Heart right ventricle (tissue), 16 donors: ENCODE results near the gene GMPR. TPM values are rescaled to one million over a fixed set of nuclear protein-coding genes. Genes with fewer than 3 reads are reported as not detected.

Experiments used
- ATAC-seq, 8 donors: fragments of 200-7000 bp; cut with Tn5 transposase; one replicate each; pipeline ENCODE4 v1.9.1; 2020; ENCODE audit warnings: mild to moderate bottlenecking in 8 of 8, moderate library complexity in 8 of 8, moderate number of reproducible peaks in 1 of 8
- DNase-seq, 2 donors: peaks; one replicate each; pipeline ENCODE4 v3.0.0-alpha.2; 2020
- H3K27ac ChIP-seq, 10 donors: fragments of 200-600 bp; sonication (generic) in 2 of 10; one replicate each; pipeline versions ENCODE4 v1.5.0 to v1.8.0; 2020 to 2022; ENCODE audit warnings: mild to moderate bottlenecking in 3 of 10
- H3K27me3 ChIP-seq, 7 donors: fragments of 200-600 bp; one replicate each; pipeline ENCODE4 v1.8.0; 2021 to 2022; ENCODE audit warnings: mild to moderate bottlenecking in 2 of 7
- H3K36me3 ChIP-seq, 9 donors: fragments of 200-600 bp; sonication (generic) in 1 of 9; one replicate each; pipeline versions ENCODE4 v1.5.0 to v1.8.0; 2020 to 2022; ENCODE audit warnings: mild to moderate bottlenecking in 2 of 9
- H3K4me1 ChIP-seq, 9 donors: fragments of 200-600 bp; sonication (generic) in 1 of 9; one replicate each; pipeline versions ENCODE4 v1.5.0 to v1.8.0; 2020 to 2022; ENCODE audit warnings: mild to moderate bottlenecking in 4 of 9
- H3K4me3 ChIP-seq, 10 donors: fragments of 200-600 bp; sonication (generic) in 2 of 10; one replicate each; pipeline versions ENCODE4 v1.5.0 to v1.8.0; 2020 to 2022; ENCODE audit warnings: mild to moderate bottlenecking in 7 of 10, moderate library complexity in 2 of 10
- H3K9me3 ChIP-seq, 11 donors: fragments of 200-600 bp in 10 of 11; sonication (generic) in 2 of 11; one replicate each; pipeline versions ENCODE4 v1.5.0 to v1.8.0; 2013 to 2022; ENCODE audit warnings: mild to moderate bottlenecking in 2 of 11, control low read depth in 1 of 11, moderate library complexity in 1 of 11
- WGBS, 2 donors: extraction: QIAGEN DNeasy Blood & Tissue Kit; methylation state at CpG; one replicate each; pipeline ENCODE4 v1.1.7; 2013; ENCODE audit warnings: inconsistent platforms in 1 of 2; 5-methylcytosine and 5-hydroxymethylcytosine counted together
- intact Hi-C, 10 donors: fragments of 100-400 bp; cut with DNase I; formaldehyde crosslinking; loops; one replicate each; pipeline versions ENCODE4 v1.11.1 to v1.14.2; 2022
- polyA plus RNA-seq, 2 donors: library from polyadenylated mRNA; stranded (reverse); fragments of 200-250 nt; gene quantifications; one replicate each; pipeline ENCODE4 v1.2.3, GENCODE V29; 2013
- total RNA-seq, 10 donors: library from RNA; stranded (reverse); fragmentation: NEBNext Ultra II Directional in 3 of 10; extraction: Animal tissue kit (Norgen Biotek cat#: 25700) in 3 of 10; gene quantifications; one replicate each; pipeline versions ENCODE4 v1.2.1 to v1.2.4, GENCODE V29; 2021 to 2023
- TF ChIP-seq, protein P1 (sequence below), 9 donors: fragments of 200-600 bp; sonication (generic) in 2 of 9; IDR thresholded peaks; one replicate each; pipeline versions ENCODE4 v1.5.0 to v1.8.0; 2021 to 2022; ENCODE audit warnings: antibody characterized with exemption in 9 of 9, mild to moderate bottlenecking in 5 of 9, moderate library complexity in 1 of 9
- donor health status: Arrhythmogenic right ventricular cardiomyopathy.
- donor health status: ischemic (EF 13 %, LVEDD 7.1; RV severe dilation, severe dysfunction).
- donor health status: healthy with polysubstance abuse.
- donor health status: DM: no; HTN: yes; CAD: no.
- donor health status: DM: no; HTN: no; CAD: no.
- donor health status: ischemic (EF 25% LVEDD 6.9; RV normal size, moderate dysfunction).
- donor health status: ischemic (EF 25% LVEDD 5.7; RV mildly dilated, moderate dysfunction).
- donor health status: healthy.
- donor health status: DM: yes; HTN: yes; CAD: no.
- donor health status: Ischemic cardiomyopathy.
- donor health status: ischemic (EF 35%, LVEDD 5.7; RV mildly dilated, moderate dysfunction).
- donor health status: nonischemic (EF 11% LVEDD 7.7; RV severe dilation, severe dysfunction).
- donor health status: DM: yes; HTN: yes; CAD: no.
- donor health status: PGD.
- donor health status: ischemic (EF 29% LVEDD 5.4; RV normal size, mild dysfunction).
- donor health status: nonischemic (EF 23%, LVEDD 6.1; RV moderate dilation, normal function).

The GMPR gene
- total and polyA plus RNA-seq, 12 donors: 74.1 to 334 (median 104) TPM

DNA sequence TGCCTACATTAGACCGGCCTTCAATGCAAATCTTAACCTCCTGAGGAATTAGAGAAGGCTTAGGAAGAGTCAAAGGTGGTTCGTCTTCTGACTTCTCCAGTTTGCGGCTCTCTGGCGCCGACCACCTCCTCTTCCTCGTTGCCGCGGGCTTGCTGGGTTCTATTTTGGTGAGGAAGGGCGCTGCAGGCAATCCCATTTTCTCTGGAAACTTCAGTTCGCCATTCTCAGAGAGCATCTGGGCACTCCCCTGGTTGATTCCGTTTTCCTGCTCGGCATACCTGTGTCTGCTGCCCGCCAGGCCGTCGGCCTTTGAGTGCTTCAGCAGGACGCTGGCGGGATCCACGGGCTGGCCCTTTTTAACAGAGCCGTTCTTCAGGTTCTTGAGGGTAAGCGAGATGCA is 67.9 kb downstream of the GMPR start:
- intact Hi-C loops: no loop called here
- no peak for DNase-seq
- 89 to 90% methylated on average over 20 of the region's 20 CpGs for whole genome bisulfite sequencing, 2 donors
- no peak for ATAC-seq
- H3K4me1 ChIP-seq: peaks cover 0 to 21% (median 3%) of the 10 kb centered on the region in 9 donors
- H3K4me3 ChIP-seq: no peak overlapping the region
- no peaks in the 10 kb centered on the region for H3K27me3 ChIP-seq
- H3K36me3 ChIP-seq: peaks cover 0 to 44% (median 0%) of the 10 kb centered on the region in 9 donors
- TF ChIP-seq, protein P1, sequence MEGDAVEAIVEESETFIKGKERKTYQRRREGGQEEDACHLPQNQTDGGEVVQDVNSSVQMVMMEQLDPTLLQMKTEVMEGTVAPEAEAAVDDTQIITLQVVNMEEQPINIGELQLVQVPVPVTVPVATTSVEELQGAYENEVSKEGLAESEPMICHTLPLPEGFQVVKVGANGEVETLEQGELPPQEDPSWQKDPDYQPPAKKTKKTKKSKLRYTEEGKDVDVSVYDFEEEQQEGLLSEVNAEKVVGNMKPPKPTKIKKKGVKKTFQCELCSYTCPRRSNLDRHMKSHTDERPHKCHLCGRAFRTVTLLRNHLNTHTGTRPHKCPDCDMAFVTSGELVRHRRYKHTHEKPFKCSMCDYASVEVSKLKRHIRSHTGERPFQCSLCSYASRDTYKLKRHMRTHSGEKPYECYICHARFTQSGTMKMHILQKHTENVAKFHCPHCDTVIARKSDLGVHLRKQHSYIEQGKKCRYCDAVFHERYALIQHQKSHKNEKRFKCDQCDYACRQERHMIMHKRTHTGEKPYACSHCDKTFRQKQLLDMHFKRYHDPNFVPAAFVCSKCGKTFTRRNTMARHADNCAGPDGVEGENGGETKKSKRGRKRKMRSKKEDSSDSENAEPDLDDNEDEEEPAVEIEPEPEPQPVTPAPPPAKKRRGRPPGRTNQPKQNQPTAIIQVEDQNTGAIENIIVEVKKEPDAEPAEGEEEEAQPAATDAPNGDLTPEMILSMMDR (IDR thresholded peaks at IDR 0.05): no peak
- no peak overlapping the region for H3K27ac ChIP-seq
- no peaks in the 10 kb centered on the region for H3K9me3 ChIP-seq

DNA sequence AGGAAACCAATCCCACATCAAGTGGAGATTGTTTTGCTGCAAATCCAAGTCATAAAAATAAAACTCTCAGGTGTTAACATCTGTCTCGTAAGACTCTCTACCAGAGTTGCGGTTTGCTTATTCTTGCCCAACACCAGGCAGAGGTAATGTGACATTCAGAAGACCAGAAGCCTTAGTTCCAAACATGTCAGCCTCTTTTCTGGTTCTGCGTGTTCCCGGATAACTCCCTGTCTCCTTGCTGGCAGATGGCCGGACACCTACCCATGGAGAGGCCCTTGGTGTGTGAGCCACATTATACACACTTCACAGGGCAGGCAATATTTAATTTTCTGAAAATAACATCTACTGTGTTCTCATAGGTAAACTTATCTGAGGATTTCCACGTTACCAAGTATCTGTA is 73.4 kb downstream of the GMPR start:
- no peak for DNase-seq
- H3K4me1 ChIP-seq: peaks cover 0 to 12% (median under 1%) of the 10 kb centered on the region in 9 donors
- peaks cover 0 to 13% (median 0%) of the 10 kb centered on the region in 9 donors for H3K36me3 ChIP-seq
- no peaks in the 10 kb centered on the region for H3K27me3 ChIP-seq
- no peak overlapping the region for H3K4me3 ChIP-seq
- 92 to 98% methylated on average over 6 of the region's 6 CpGs for whole genome bisulfite sequencing, 2 donors
- H3K27ac ChIP-seq: no peak overlapping the region
- H3K9me3 ChIP-seq: no peaks in the 10 kb centered on the region
- intact Hi-C loops: no loop called here
- ATAC-seq: peak in 1 of 8 donors; percentile 35
- TF ChIP-seq, protein P1 (IDR thresholded peaks at IDR 0.05): no peak

DNA sequence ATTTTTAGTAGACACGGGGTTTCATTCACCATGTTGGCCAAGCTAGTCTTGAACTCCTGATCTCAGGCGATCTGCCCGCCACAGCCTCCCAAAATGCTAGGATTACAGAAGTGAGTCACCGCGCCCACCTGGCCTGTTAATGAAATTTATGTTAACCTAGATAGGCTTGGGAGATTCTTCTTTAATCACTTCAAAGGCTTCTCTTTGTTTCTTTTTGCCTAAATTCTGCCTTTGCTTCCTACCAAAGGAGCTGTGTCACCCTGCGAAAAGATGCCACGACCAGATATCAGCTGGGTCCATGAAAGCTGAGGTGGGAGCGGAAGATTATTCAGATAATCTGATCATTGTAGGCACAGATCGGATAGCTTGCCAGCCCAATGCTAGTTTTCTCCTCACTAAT is 75.3 kb downstream of the GMPR start:
- no peak for DNase-seq
- Histone ChIP-seq H3K27me3 (no peaks in the 10 kb centered on the region), H3K4me3 (no peak overlapping the region), H3K27ac (no peak overlapping the region), H3K4me1 (peaks cover 2 to 30% (median 15%) of the 10 kb centered on the region in 9 donors), H3K36me3 (peaks cover 0 to 13% (median 0%) of the 10 kb centered on the region in 9 donors), H3K9me3 (no peaks in the 10 kb centered on the region)
- intact Hi-C loops: no loop called here
- TF ChIP-seq, protein P1 (IDR thresholded peaks at IDR 0.05): no peak
- 93 to 98% methylated on average over 9 of the region's 9 CpGs for WGBS, 2 donors
- ATAC-seq: no peak

DNA sequence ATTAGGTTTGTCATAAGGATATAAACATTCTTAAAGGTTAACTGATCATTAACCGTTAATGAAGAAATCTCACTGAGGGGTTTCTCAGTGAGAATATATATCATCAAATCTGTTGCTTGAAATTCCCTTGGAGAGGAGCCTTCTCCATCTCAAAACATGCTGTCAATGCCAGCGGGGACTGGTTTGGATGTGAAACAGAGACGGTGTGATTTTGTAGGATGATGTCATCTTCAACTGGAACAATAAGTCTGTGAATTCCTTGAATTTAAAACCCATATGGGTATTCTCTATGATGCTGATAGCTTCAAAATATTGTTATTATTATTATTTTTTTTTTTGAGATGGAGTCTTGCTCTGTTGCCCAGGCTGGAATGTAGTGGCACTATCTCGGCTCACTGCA is 75.9 kb downstream of the GMPR start:
- H3K27me3 ChIP-seq: no peaks in the 10 kb centered on the region
- H3K9me3 ChIP-seq: no peaks in the 10 kb centered on the region
- H3K4me1 ChIP-seq: peaks cover 4 to 36% (median 18%) of the 10 kb centered on the region in 9 donors
- TF ChIP-seq, protein P1 (IDR thresholded peaks at IDR 0.05): no peak
- intact Hi-C loops: no loop called here
- no peak for ATAC-seq
- H3K36me3 ChIP-seq: peaks cover 0 to 8% (median 0%) of the 10 kb centered on the region in 9 donors
- DNase-seq: no peak
- H3K4me3 ChIP-seq: no peak overlapping the region
- H3K27ac ChIP-seq: no peak overlapping the region
- 86 to 88% methylated on average over 4 of the region's 4 CpGs for WGBS, 2 donors
